CD4-positive, alpha-beta T cell treated with Interferon gamma for 1 hour (primary cell): Measurements from ENCODE around the gene FOXF2.

ENCODE experiments used
- DNase-seq: peaks from one replicate; pipeline ENCODE4 v3.0.0-alpha.2; 2020

FOXF2 gene

GRCh38 chr6:1379017-1379787 is 10.2 kb upstream of the FOXF2 start:
- DNase-seq: no peak

- no peak for DNase-seq
Measured at GRCh38 chr6:1379788-1380147, 9.6 kb upstream of the FOXF2 start.

- DNase-seq: no peak
Measured at GRCh38 chr6:1380625-1381427, 8.6 kb upstream of the FOXF2 start.

- DNase-seq: no peak
Measured at GRCh38 chr6:1381481-1382330, 7.7 kb upstream of the FOXF2 start.

- no peak for DNase-seq
Measured at GRCh38 chr6:1382331-1382882, 7.0 kb upstream of the FOXF2 start.

- no peak for DNase-seq
Measured at GRCh38 chr6:1382883-1383728, 6.3 kb upstream of the FOXF2 start.

- no peak for DNase-seq
Measured at GRCh38 chr6:1383729-1384548, 5.4 kb upstream of the FOXF2 start.

- no peak for DNase-seq
Measured at GRCh38 chr6:1384549-1385128, 4.7 kb upstream of the FOXF2 start.

- DNase-seq: no peak
Measured at GRCh38 chr6:1385129-1386037, 4.0 kb upstream of the FOXF2 start.

- DNase-seq: no peak
Measured at GRCh38 chr6:1386038-1386709, 3.2 kb upstream of the FOXF2 start.

GRCh38 chr6:1387538-1387875 is 1.9 kb upstream of the FOXF2 start:
- no peak for DNase-seq

GRCh38 chr6:1387876-1388629 is 1.3 kb upstream of the FOXF2 start:
- no peak for DNase-seq

- DNase-seq: no peak
Measured at GRCh38 chr6:1388630-1389368, 577 bp upstream of the FOXF2 start.

GRCh38 chr6:1390133-1390945 is 963 bp downstream of the FOXF2 start:
- no peak for DNase-seq

- no peak for DNase-seq
Measured at GRCh38 chr6:1390946-1391799, 1.8 kb downstream of the FOXF2 start.

- no peak for DNase-seq
Measured at GRCh38 chr6:1391800-1392309, 2.5 kb downstream of the FOXF2 start.
